PC-9 (cell line): ENCODE measurements around the gene LETM1. TPM values are rescaled to one million over a fixed set of nuclear protein-coding genes. Genes with fewer than 3 reads are reported as not detected.

Experiments used
- BruUV-seq: library from RNA; stranded (reverse); fragments of 400-500 nt; replicated peaks from 2 replicates; lab custom pipeline; 2021; lab: Mats Ljungman, UMichigan
- CTCF ChIA-PET: fragments of 300-600 bp; sonication (Branson Sonifier 250); formaldehyde crosslinking; loops from one replicate; lab custom pipeline; 2022; ENCODE audit warnings: antibody characterized with exemption; lab: Charles Lee
- POLR2A ChIA-PET: fragments of 300-600 bp; sonication (Branson Sonifier 250); formaldehyde crosslinking; loops from one replicate; lab custom pipeline; 2022; ENCODE audit warnings: antibody characterized with exemption; ENCODE audit not compliant: unreplicated experiment; lab: Charles Lee
- DNase-seq, 2 experiments: peaks; one replicate each; pipeline versions ENCODE4 v3.0.0 to v3.0.0-alpha.2; 2015 to 2022; ENCODE audit warnings: mixed read lengths in 1 of 2
- H2AFZ ChIP-seq: fragments of 200-600 bp; sonication (generic); 2 replicates; pipeline ENCODE4 v1.8.1; 2017; ENCODE audit warnings: antibody characterized with exemption
- H3F3A ChIP-seq: fragments of 200-600 bp; sonication (generic); 2 replicates; pipeline ENCODE4 v1.8.1; 2017; ENCODE audit warnings: antibody characterized with exemption, mild to moderate bottlenecking, low read depth; ENCODE audit not compliant: insufficient read depth
- H3K27ac ChIP-seq: fragments of 200-600 bp; sonication (generic); 2 replicates; pipeline ENCODE4 v1.6.1; 2016; ENCODE audit warnings: mixed run types
- H3K27me3 ChIP-seq: fragments of 200-600 bp; sonication (generic); 2 replicates; pipeline ENCODE4 v1.6.1; 2016; ENCODE audit warnings: low read depth, mixed run types; ENCODE audit not compliant: insufficient read depth
- H3K36me3 ChIP-seq: fragments of 200-600 bp; sonication (generic); 2 replicates; pipeline ENCODE4 v1.6.1; 2016; ENCODE audit warnings: low read depth, mixed run types
- H3K4me1 ChIP-seq: fragments of 200-600 bp; sonication (generic); replicated peaks from 2 replicates; pipeline ENCODE4 v1.6.1; 2016; ENCODE audit warnings: mixed run types; ENCODE audit not compliant: insufficient read depth
- H3K4me2 ChIP-seq: fragments of 200-600 bp; sonication (generic); 2 replicates; pipeline ENCODE4 v1.6.1; 2017; ENCODE audit warnings: mixed run types
- H3K4me3 ChIP-seq: fragments of 200-600 bp; sonication (generic); 2 replicates; pipeline ENCODE4 v1.6.1; 2016; ENCODE audit warnings: mixed run types
- H3K79me2 ChIP-seq: fragments of 200-600 bp; sonication (generic); 2 replicates; pipeline ENCODE4 v1.6.1; 2017; ENCODE audit warnings: low read depth, mixed run types
- H3K9me2 ChIP-seq: fragments of 200-600 bp; sonication (generic); 2 replicates; pipeline ENCODE4 v1.8.1; 2017; ENCODE audit warnings: mild to moderate bottlenecking; ENCODE audit not compliant: insufficient read depth
- H3K9me3 ChIP-seq: fragments of 200-600 bp; sonication (generic); 2 replicates; pipeline ENCODE4 v1.8.1; 2016; ENCODE audit warnings: low read depth; ENCODE audit not compliant: insufficient read depth
- H4K20me1 ChIP-seq: fragments of 200-600 bp; sonication (generic); 2 replicates; pipeline ENCODE4 v1.8.1; 2017; ENCODE audit not compliant: insufficient read depth
- CTCF ChIP-seq: fragments of 200-600 bp; sonication (generic); conservative IDR thresholded peaks from 2 replicates; pipeline ENCODE4 v1.6.1; 2017; ENCODE audit warnings: mixed run types, antibody characterized with exemption, mild to moderate bottlenecking, moderate library complexity
- EZH2 ChIP-seq: fragments of 200-600 bp; sonication (generic); IDR thresholded peaks from 2 replicates; pipeline ENCODE4 v1.8.0; 2017; ENCODE audit warnings: antibody characterized with exemption, low read depth
- intact Hi-C: fragments of 100-400 bp; cut with micrococcal nuclease; formaldehyde crosslinking; loops from one replicate; pipeline ENCODE4 v1.10.0; 2022; ENCODE audit not compliant: unreplicated experiment
- total RNA-seq: library from RNA; stranded (reverse); gene quantifications from 2 replicates; pipeline ENCODE4 v1.2.3, GENCODE V29; 2021

The LETM1 gene
- total RNA-seq, 1 experiment from 2014 or later = 44.5 TPM

GRCh38 chr4:1873291-1873690 lies 17.3 kb upstream of the LETM1 start:
- Histone ChIP-seq H3K79me2 (peaks cover 62% of the 10 kb centered on the region), H3K4me1 (peaks cover 33% of the 10 kb centered on the region), H3K27ac (no peak overlapping the region), H3K9me2 (no peaks in the 10 kb centered on the region), H3F3A (peaks cover 33% of the 10 kb centered on the region; the same call in 1 of the 2 replicates), H3K4me2 (peak overlapping the region; percentile 83), H4K20me1 (peaks cover 8% of the 10 kb centered on the region; the same call in 1 of the 2 replicates), H2AFZ (no peak overlapping the region), H3K27me3 (no peaks in the 10 kb centered on the region), H3K36me3 (0 out of 2 replicates have a peak, but pooled peaks cover 4% of the 10 kb centered on the region), H3K9me3 (no peaks in the 10 kb centered on the region), H3K4me3 (peak overlapping the region; percentile 74; the same call in 1 of the 2 replicates)
- POLR2A ChIA-PET = no interaction called here
- DNase-seq = no peak
- intact Hi-C loops = no loop called here
- TF ChIP-seq CTCF (no peak), EZH2 (no peak)
- BruUV-seq = no TSS peak
- CTCF ChIA-PET = no interaction called here

GRCh38 chr4:1872870-1873269 lies 16.9 kb upstream of the LETM1 start:
- intact Hi-C loops = no loop called here
- TF ChIP-seq CTCF = no peak
- TF ChIP-seq EZH2 = no peak
- TSS peak; percentile 32 for BruUV-seq

DNA sequence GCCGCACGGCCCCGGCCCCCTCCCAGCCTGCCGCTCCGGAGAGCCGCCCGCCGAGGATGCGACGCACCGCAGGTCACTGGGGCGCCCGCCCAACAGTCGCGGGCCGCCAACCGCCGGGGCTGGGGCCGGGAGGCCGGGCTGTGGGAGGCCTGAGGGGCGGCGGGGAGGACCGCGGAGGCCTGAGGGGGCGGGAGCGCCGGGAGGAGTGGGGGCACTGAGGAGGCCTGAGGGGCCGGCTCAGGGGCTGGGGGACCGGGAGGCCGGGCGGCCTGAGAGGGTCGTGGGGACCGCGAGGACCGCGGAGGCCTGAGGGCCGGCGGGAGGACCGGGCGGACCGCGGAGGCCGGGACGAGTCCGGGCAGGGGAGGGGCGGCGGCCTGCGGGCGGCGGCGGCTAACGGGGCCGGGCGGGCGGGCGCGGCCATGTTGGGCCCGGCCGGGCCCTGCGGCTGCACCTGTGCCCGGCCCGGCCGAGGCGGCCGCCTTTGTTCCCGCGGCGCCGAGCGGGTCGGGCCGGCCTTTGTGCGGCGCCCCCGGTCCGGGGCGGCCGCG lies 15.6 kb upstream of the LETM1 start:
- CTCF ChIA-PET = no interaction called here
- intact Hi-C loops = no loop called here
- Histone ChIP-seq H2AFZ (no peak overlapping the region; the same call in 1 of the 2 replicates), H3K9me3 (no peaks in the 10 kb centered on the region), H4K20me1 (0 out of 2 replicates have a peak, but pooled peaks cover 7% of the 10 kb centered on the region), H3K4me1 (peaks cover 33% of the 10 kb centered on the region), H3K4me3 (peak overlapping the region; percentile 74; the same call in 1 of the 2 replicates), H3K79me2 (peaks cover 47% of the 10 kb centered on the region), H3K27me3 (no peaks in the 10 kb centered on the region), H3K36me3 (0 out of 2 replicates have a peak, but pooled peaks cover 4% of the 10 kb centered on the region), H3K27ac (peak overlapping the region; percentile 44; the same call in 1 of the 2 replicates), H3F3A (peaks cover 40% of the 10 kb centered on the region; the same call in 1 of the 2 replicates), H3K4me2 (peak overlapping the region; percentile 83; the same call in 1 of the 2 replicates), H3K9me2 (no peaks in the 10 kb centered on the region)
- no TSS peak for BruUV-seq
- POLR2A ChIA-PET = no interaction called here
- no peak for TF ChIP-seq CTCF
- no peak for DNase-seq

More at GRCh38 chr4:1872870-1873269, 16.9 kb upstream of the LETM1 start:
- no peaks in the 10 kb centered on the region for H3K9me3 ChIP-seq
- H3K4me1 ChIP-seq = peaks cover 33% of the 10 kb centered on the region
- peak overlapping the region; percentile 83 for H3K4me2 ChIP-seq
- no peaks in the 10 kb centered on the region for H3K9me2 ChIP-seq
- ChIA-PET POLR2A (no interaction called here), CTCF (interaction anchor here (0.6 kb wide), 1 partner anchor 14 kb away, joined by 4 read pairs; no protein-coding TSS in a partner anchor)
- H3F3A ChIP-seq = peaks cover 37% of the 10 kb centered on the region; the same call in 1 of the 2 replicates
- H2AFZ ChIP-seq = peak overlapping the region; percentile 82; the same call in 1 of the 2 replicates
- H3K27ac ChIP-seq = no peak overlapping the region
- no peak for DNase-seq
- peaks cover 60% of the 10 kb centered on the region for H3K79me2 ChIP-seq
- H3K36me3 ChIP-seq = 0 out of 2 replicates have a peak, but pooled peaks cover 4% of the 10 kb centered on the region
- 0 out of 2 replicates have a peak, but pooled peaks cover 7% of the 10 kb centered on the region for H4K20me1 ChIP-seq
- H3K4me3 ChIP-seq = peak overlapping the region; percentile 74; the same call in 1 of the 2 replicates
- H3K27me3 ChIP-seq = no peaks in the 10 kb centered on the region
